HG03097 (cell line): ENCODE results near the gene PPP4R3A.
"Not testable (repeated sequence)": the region's sequence is repeated elsewhere in the genome, so short reads cannot be mapped to it uniquely, and the experiment has no call there.

Experiments
- ATAC-seq: cut with Tn5 transposase; IDR thresholded peaks from one replicate; pipeline ENCODE4 v1.9.1; 2021; ENCODE audit not compliant: unreplicated experiment, low FRiP score

PPP4R3A gene

GRCh38 chr14:91510171-91511042, at the start of gene PPP4R3A:
TSS of gene PPP4R3A (minus strand) at chr14:91510310. CDS start at chr14:91509647, 663 bp downstream.
- ATAC-seq = peak; percentile 84

DNA sequence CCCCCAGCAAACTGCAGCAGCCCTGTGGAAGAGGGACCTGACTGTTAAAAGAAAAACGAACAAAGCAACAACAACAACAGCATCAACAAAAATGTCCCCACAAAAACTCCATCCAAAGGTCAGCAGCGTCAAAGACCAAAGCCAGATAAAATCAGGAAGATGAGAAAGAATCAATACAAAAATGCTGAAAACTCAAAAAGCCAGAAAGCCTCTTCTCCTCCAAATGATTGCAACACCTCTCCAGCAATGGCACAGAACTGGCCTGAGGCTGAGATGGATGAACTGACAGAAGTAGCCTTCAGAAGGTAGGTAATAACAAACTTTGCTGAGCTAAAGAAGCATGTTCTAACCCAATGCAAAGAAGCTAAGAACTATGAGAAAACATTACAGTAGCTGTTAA, 45.4 kb upstream of the PPP4R3A start:
- ATAC-seq = no peak

GRCh38 chr14:91554535-91555332, 44.6 kb upstream of the PPP4R3A start:
- no peak for ATAC-seq

- no peak for ATAC-seq
Observed at GRCh38 chr14:91548108-91548507, 38.0 kb upstream of the PPP4R3A start.

DNA sequence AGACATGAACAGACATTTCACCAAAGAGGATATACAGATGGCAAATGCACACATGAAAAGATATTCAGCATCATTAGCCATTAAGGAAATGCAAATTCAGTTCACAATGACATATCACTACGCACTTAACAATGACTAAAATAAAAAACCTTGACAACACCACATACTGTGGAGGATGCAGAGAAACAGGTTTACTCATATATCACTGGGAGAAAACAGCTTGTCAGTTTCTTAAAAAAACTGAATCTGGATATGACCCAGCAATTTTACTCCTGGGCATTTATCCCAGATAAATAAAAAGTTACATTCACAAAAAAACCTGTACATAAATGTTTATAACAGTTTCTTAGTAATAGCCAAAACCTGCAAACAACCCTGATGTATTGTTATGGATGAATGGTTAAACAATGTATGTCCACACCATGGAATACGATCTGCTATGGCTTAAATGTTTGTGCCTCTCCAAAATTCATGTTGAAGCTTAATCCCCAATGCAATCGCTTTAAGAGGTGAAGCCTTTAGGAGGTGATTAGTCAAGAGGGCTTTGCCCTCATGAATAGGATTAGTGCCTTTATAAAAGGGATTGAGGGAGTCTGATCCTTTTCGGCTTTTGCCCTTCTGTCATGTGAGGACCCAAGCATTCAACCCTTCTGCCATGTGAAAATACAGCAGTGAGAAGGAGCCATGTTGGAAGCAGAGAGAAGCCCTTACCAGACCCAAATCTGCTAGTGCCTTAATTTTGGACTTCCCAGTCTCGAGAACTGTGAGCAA, 36.0 kb upstream of the PPP4R3A start:
- no peak for ATAC-seq

GRCh38 chr14:91545204-91545603, 35.1 kb upstream of the PPP4R3A start:
- no peak for ATAC-seq

- no peak for ATAC-seq
Observed at GRCh38 chr14:91536327-91536726, 26.2 kb upstream of the PPP4R3A start.

- ATAC-seq = not testable (repeated sequence)
Observed at GRCh38 chr14:91534059-91534458, 23.9 kb upstream of the PPP4R3A start.

GRCh38 chr14:91533623-91534022, 23.5 kb upstream of the PPP4R3A start:
- ATAC-seq = no peak

DNA sequence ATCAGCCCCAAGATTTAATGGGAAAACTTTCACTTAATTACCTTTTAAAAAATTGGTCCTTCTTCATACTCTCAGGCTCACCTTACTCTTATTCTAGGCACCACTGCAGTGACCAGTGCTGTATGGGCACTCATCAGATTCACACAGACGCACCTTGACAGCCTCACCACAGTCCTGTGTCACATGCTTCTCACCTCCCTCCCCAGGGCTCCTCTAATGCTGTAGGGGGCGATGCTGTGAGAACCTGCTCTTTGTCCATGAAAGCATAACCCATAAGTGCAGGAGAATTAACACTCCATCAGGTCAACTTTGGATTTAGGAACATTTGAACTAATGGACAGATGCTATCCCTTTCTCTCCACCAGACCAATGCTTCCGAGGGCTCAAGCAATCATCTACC, 13.9 kb upstream of the PPP4R3A start:
- ATAC-seq = no peak

GRCh38 chr14:91521061-91521640, 11.0 kb upstream of the PPP4R3A start:
- ATAC-seq = no peak

- no peak for ATAC-seq
Observed at GRCh38 chr14:91520138-91520537, 10.0 kb upstream of the PPP4R3A start.

DNA sequence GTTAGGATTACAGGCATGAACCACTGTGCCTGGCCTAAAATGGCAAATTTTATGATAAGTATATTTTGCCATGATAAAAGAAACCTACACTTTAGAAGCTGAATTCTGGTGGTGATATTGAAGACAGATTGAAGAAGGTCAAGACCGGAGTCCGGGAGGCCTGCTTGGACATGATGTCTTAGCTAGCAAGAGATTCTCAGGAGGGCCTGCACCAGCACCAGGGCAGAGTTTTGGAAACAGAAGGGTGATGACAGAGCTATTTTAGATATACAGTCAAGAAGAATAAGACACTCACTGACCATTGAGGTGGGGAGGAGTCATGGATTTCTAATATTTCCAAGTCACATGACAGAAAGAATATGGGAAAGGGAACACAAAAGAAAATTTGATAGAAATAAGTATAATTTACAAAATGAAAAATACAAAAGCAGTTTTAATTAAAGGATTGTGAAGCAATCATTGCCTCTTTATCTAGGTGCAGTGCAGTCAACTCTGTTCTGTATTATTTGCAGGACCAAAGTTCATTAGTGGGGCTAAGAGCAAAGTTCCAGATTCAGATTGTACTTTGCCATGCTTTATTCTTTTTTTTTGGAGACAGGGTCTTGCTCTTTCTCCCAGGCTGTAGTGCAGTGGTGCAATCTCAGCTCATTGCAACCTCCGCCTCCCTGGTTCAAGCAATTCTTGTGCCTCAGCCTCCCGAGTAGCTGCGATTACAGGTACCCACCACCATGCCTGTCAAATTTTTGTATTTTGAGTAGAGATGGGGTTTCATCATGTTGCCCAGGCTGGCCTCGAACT, 9.3 kb upstream of the PPP4R3A start:
- no peak for ATAC-seq

GRCh38 chr14:91516663-91517388, 6.7 kb upstream of the PPP4R3A start:
- ATAC-seq = no peak

GRCh38 chr14:91515979-91516378, 5.9 kb upstream of the PPP4R3A start:
- no peak for ATAC-seq

- no peak for ATAC-seq
Observed at GRCh38 chr14:91511043-91511383, 903 bp upstream of the PPP4R3A start.

GRCh38 chr14:91509878-91510170, 286 bp downstream of the PPP4R3A start:
- ATAC-seq = peak; percentile 20

GRCh38 chr14:91509083-91509877, 830 bp downstream of the PPP4R3A start:
- peak; percentile 12 for ATAC-seq

- no peak for ATAC-seq
Observed at GRCh38 chr14:91508105-91508504, 2.0 kb downstream of the PPP4R3A start.
